Suprapubic skin (tissue), 4 donors: ENCODE results near the gene CDK19.

Experiments
- EP300 ChIP-seq: sonication (generic); formaldehyde crosslinking; IDR thresholded peaks from one replicate; pipeline ENCODE4 v1.6.1; 2017; ENCODE audit warnings: antibody characterized with exemption
- POLR2A ChIP-seq, 2 donors: fragments of 450-650 bp; IDR thresholded peaks; one replicate each; pipeline ENCODE4 v1.6.1; 2017; ENCODE audit warnings: antibody characterized with exemption in 2 of 2, mild to moderate bottlenecking in 2 of 2, moderate library complexity in 2 of 2
- POLR2AphosphoS5 ChIP-seq, 3 donors: sonication (generic); formaldehyde crosslinking; IDR thresholded peaks; one replicate each; pipeline ENCODE4 v1.6.1; 2017; ENCODE audit warnings: antibody characterized with exemption in 3 of 3
- TF ChIP-seq, protein P1 (sequence below), 2 donors: fragments of 200-600 bp in 1 of 2; fragments of 450-650 bp in 1 of 2; sonication (generic) in 1 of 2; IDR thresholded peaks; one replicate each; pipeline ENCODE4 v1.5.1; 2016 to 2019; ENCODE audit warnings: antibody characterized with exemption in 2 of 2, mild to moderate bottlenecking in 1 of 2, moderate library complexity in 1 of 2

DNA sequence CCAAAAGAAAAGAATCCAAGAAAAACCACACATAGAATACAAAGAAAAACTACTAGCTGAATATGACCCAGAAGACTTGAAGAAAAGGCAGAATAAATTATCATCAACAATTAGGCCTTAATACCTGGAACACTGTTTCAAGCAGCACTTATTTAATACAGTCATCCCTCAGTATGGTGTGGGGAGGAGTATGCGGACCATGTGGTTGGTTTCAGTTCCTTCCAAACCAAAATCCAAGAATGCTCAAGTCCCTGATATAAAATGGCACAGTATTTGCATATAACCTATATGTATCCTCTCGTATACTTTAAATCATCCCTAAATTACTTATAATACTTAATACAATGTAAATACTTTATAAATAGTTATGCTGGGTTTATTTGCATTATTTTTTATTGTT lies 16.1 kb downstream of the CDK19 start:
- TF ChIP-seq, protein P1, sequence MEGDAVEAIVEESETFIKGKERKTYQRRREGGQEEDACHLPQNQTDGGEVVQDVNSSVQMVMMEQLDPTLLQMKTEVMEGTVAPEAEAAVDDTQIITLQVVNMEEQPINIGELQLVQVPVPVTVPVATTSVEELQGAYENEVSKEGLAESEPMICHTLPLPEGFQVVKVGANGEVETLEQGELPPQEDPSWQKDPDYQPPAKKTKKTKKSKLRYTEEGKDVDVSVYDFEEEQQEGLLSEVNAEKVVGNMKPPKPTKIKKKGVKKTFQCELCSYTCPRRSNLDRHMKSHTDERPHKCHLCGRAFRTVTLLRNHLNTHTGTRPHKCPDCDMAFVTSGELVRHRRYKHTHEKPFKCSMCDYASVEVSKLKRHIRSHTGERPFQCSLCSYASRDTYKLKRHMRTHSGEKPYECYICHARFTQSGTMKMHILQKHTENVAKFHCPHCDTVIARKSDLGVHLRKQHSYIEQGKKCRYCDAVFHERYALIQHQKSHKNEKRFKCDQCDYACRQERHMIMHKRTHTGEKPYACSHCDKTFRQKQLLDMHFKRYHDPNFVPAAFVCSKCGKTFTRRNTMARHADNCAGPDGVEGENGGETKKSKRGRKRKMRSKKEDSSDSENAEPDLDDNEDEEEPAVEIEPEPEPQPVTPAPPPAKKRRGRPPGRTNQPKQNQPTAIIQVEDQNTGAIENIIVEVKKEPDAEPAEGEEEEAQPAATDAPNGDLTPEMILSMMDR (IDR thresholded peaks at IDR 0.05) = no peak
- TF ChIP-seq POLR2A (IDR thresholded peaks at IDR 0.05) = no peak
- TF ChIP-seq POLR2AphosphoS5 (IDR thresholded peaks at IDR 0.05) = no peak
- TF ChIP-seq EP300 = no peak
